Fibroblast of lung (primary cell): Measurements from ENCODE around the gene LTN1. TPM values are rescaled to one million over a fixed set of nuclear protein-coding genes. Genes with fewer than 3 reads are reported as not detected.

Source experiments
- DNase-seq, 2 donors: peaks; one replicate each; pipeline versions ENCODE4 v3.0.0 to v3.0.0-alpha.2; 2010; ENCODE audit warnings: low read depth in 2 of 2
- H2AFZ ChIP-seq: 2 replicates; pipeline ENCODE4 v1.5.1; 2012; ENCODE audit warnings: low read length, control low read depth, inconsistent platforms
- H3K27ac ChIP-seq: 2 replicates; pipeline ENCODE4 v1.5.1; 2011; ENCODE audit warnings: low read length, control low read depth; ENCODE audit not compliant: insufficient read depth
- H3K27me3 ChIP-seq: 2 replicates; pipeline ENCODE4 v1.5.1; 2011; ENCODE audit warnings: mild to moderate bottlenecking, low read length; ENCODE audit not compliant: control insufficient read depth, insufficient read depth
- H3K36me3 ChIP-seq: 2 replicates; pipeline ENCODE4 v1.5.1; 2011; ENCODE audit warnings: low read length; ENCODE audit not compliant: control insufficient read depth, insufficient read depth
- H3K4me1 ChIP-seq: 2 replicates; pipeline ENCODE4 v1.5.1; 2011; ENCODE audit warnings: low read length; ENCODE audit not compliant: control insufficient read depth, insufficient read depth; ENCODE audit errors: extremely low read depth
- H3K4me2 ChIP-seq: 2 replicates; pipeline ENCODE4 v1.5.1; 2011; ENCODE audit warnings: low read length, control low read depth; ENCODE audit not compliant: insufficient read depth; ENCODE audit errors: extremely low read depth
- H3K4me3 ChIP-seq, 4 experiments: fragments of 200-600 bp in 1 of 4; sonication (generic) in 1 of 4; replicated peaks in 1 of 4; 2 replicates each; pipeline ENCODE4 v1.5.1; 2011 to 2016; ENCODE audit warnings: low read length in 4 of 4, low read depth in 3 of 4, mild to moderate bottlenecking in 3 of 4, control low read depth in 2 of 4, inconsistent platforms in 1 of 4, mixed read lengths in 1 of 4; ENCODE audit not compliant: insufficient read depth in 1 of 4; ENCODE audit errors: control extremely low read depth in 1 of 4
- H3K79me2 ChIP-seq: 2 replicates; pipeline ENCODE4 v1.5.1; 2012; ENCODE audit warnings: mild to moderate bottlenecking, low read length, inconsistent platforms; ENCODE audit not compliant: control insufficient read depth, insufficient read depth
- H3K9ac ChIP-seq: 2 replicates; pipeline ENCODE4 v1.5.1; 2011; ENCODE audit warnings: mild to moderate bottlenecking, low read length, control low read depth; ENCODE audit not compliant: insufficient read depth
- H3K9me3 ChIP-seq: 2 replicates; pipeline ENCODE4 v1.5.1; 2012; ENCODE audit warnings: low read depth, low read length; ENCODE audit not compliant: control insufficient read depth, insufficient read depth
- H4K20me1 ChIP-seq: 2 replicates; pipeline ENCODE4 v1.5.1; 2011; ENCODE audit warnings: low read length; ENCODE audit not compliant: control insufficient read depth, insufficient read depth; ENCODE audit errors: extremely low read depth
- CTCF ChIP-seq, 2 donors: IDR thresholded peaks in 1 of 2; conservative IDR thresholded peaks in 1 of 2; 1 replicate in 1 of 2; 2 replicates in 1 of 2; pipeline ENCODE4 v1.5.1; 2011 to 2012; ENCODE audit warnings: low read length in 2 of 2, control low read depth in 1 of 2, inconsistent platforms in 1 of 2, low read depth in 1 of 2, mild to moderate bottlenecking in 1 of 2
- EZH2 ChIP-seq: IDR thresholded peaks from 2 replicates; pipeline ENCODE4 v1.5.1; 2012; ENCODE audit warnings: low read length, control low read depth, mild to moderate bottlenecking; ENCODE audit errors: missing control alignments
- polyA plus RNA-seq, 2 donors: library from polyadenylated mRNA; depleted of rRNA in 1 of 2; stranded (reverse) in 1 of 2; unstranded in 1 of 2; fragments of >200 nt; gene quantifications; 2 replicates each; pipeline ENCODE4 v1.2.1, GENCODE V29; 2011 to 2012; ENCODE audit warnings: missing spikeins in 1 of 2
- total RNA-seq: library from RNA; depleted of rRNA; stranded (reverse); fragments of >200 nt; gene quantifications from 2 replicates; pipeline ENCODE4 v1.2.1, GENCODE V29; 2014

Gene LTN1
- total and polyA plus RNA-seq, 2 donors (not counting 1 experiment from before 2014, with no cell fraction given) = 12.6 to 22.3 TPM

GRCh38 chr21:29025328-29025713 lies 32.6 kb upstream of the LTN1 start:
- Histone ChIP-seq H3K36me3 (peaks cover 2% of the 10 kb centered on the region), H3K79me2 (peaks cover 35% of the 10 kb centered on the region), H3K4me3 (peak overlapping the region; percentile 84 to 99 (median 92)), H3K4me1 (peaks cover 5% of the 10 kb centered on the region), H2AFZ (peak overlapping the region; percentile 14), H3K9ac (peak overlapping the region; percentile 99), H4K20me1 (no peaks in the 10 kb centered on the region), H3K9me3 (no peaks in the 10 kb centered on the region), H3K27me3 (no peaks in the 10 kb centered on the region), H3K27ac (peak overlapping the region; percentile 100), H3K4me2 (peak overlapping the region; percentile 92)
- TF ChIP-seq CTCF (conservative IDR thresholded peaks at IDR 0.05 in 1 of 2, IDR thresholded peaks at IDR 0.05 in 1 of 2; ENCODE audit: low read depth in 1 of 2, low read length in 2 of 2) (no peak), EZH2 (no peak)
- DNase-seq = peak in 1 of 2 donors; percentile 26

GRCh38 chr21:29024474-29025327 lies 32.0 kb upstream of the LTN1 start, which contains the start of gene USP16:
Gene USP16, plus strand, starts transcription at chr21:29024668. Its CDS starts 3,246 bp downstream, at chr21:29027914.
- no peaks in the 10 kb centered on the region for H3K36me3 ChIP-seq
- TF ChIP-seq EZH2 (no peak), CTCF (conservative IDR thresholded peaks at IDR 0.05 in 1 of 2, IDR thresholded peaks at IDR 0.05 in 1 of 2; ENCODE audit: low read depth in 1 of 2, low read length in 2 of 2) (no peak)

GRCh38 chr21:29022166-29022565 lies 29.5 kb upstream of the LTN1 start:
- no peak overlapping the region for H3K4me2 ChIP-seq
- no peaks in the 10 kb centered on the region for H3K27me3 ChIP-seq
- H3K9me3 ChIP-seq = no peaks in the 10 kb centered on the region
- no peak overlapping the region for H3K4me3 ChIP-seq
- H3K4me1 ChIP-seq = peaks cover 7% of the 10 kb centered on the region
- H3K27ac ChIP-seq = no peak overlapping the region
- no peak for TF ChIP-seq EZH2
- no peak for TF ChIP-seq CTCF (conservative IDR thresholded peaks at IDR 0.05 in 1 of 2, IDR thresholded peaks at IDR 0.05 in 1 of 2; ENCODE audit: low read depth in 1 of 2, low read length in 2 of 2)
- H4K20me1 ChIP-seq = no peaks in the 10 kb centered on the region
- H3K9ac ChIP-seq = no peak overlapping the region
- H2AFZ ChIP-seq = no peak overlapping the region
- peaks cover 35% of the 10 kb centered on the region for H3K79me2 ChIP-seq
- no peaks in the 10 kb centered on the region for H3K36me3 ChIP-seq
- DNase-seq = no peak

More at GRCh38 chr21:29024474-29025327, 32.0 kb upstream of the LTN1 start, which contains the start of gene USP16:
- peak within 1 kb of the TSS; percentile 100 for H3K27ac ChIP-seq
- H3K4me3 ChIP-seq = peak within 1 kb of the TSS; percentile 84 to 99 (median 92)
- peak within 1 kb of the TSS; percentile 99 for H2AFZ ChIP-seq
- no peaks in the 10 kb centered on the region for H3K9me3 ChIP-seq
- H3K79me2 ChIP-seq = peaks cover 36% of the 10 kb centered on the region
- peak within 1 kb of the TSS; percentile 99 for H3K9ac ChIP-seq
- H4K20me1 ChIP-seq = no peaks in the 10 kb centered on the region
- peak; percentile 99 to 100 for DNase-seq
- H3K27me3 ChIP-seq = no peaks in the 10 kb centered on the region
- H3K4me1 ChIP-seq = peaks cover 7% of the 10 kb centered on the region
- H3K4me2 ChIP-seq = peak within 1 kb of the TSS; percentile 92
